HG03025 (cell line): Measurements from ENCODE around the gene NBEAL2.

ENCODE experiments used
- ATAC-seq: cut with Tn5 transposase; IDR thresholded peaks from one replicate; pipeline ENCODE4 v1.9.1; 2021; ENCODE audit warnings: mild to moderate bottlenecking, moderate library complexity; ENCODE audit not compliant: unreplicated experiment, low FRiP score

Gene NBEAL2

DNA sequence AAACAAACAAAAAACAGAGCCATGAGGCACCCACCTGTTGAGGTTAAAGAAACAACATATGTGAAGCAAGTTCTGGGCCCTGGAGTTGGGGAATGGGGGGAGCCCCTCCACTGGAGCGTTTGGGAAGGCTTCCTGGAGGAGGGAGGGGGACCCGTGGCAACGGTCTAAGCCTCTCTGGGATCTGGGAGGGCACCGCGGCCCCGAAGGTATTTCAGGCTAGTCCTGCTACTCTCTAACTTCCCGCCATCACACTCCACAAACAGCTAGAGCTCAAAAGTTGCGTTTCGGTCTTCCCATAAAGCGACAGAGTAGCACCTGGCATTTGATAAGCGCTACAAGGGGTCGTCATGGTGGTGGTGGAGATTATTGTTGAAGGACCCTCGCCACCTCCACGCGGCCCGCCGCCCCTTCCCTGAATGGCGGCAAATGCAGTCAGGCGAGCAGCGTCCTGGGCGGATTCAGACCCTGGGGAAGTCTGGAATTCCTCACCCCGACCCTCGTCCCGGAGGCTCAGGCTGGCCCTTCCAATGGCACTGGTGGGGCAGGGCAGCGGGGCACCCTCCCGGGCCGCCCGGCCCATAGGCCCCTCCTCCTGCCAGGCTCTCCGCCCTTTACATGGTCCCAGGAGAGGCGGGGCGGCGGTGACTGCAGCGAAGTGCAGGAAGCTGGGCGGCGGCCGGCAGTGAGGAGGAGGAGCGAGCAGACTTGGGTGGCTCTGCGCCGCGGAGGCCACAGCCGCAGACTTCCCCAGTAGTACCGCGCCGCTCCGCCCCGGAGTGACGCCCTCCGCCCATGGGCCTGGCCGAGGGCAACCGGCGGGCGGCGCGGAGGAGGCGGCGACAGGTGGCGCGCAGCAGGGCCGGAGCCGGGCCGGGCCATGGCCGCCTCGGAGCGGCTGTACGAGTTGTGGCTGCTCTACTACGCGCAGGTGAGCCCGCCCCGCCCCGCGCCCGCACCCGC lies at the start of gene NBEAL2:
NBEAL2 (plus strand) TSS at position 682 of the 960 bp plus-strand sequence; CDS start at position 878, 196 bp downstream.
- peak; percentile 56 for ATAC-seq

DNA sequence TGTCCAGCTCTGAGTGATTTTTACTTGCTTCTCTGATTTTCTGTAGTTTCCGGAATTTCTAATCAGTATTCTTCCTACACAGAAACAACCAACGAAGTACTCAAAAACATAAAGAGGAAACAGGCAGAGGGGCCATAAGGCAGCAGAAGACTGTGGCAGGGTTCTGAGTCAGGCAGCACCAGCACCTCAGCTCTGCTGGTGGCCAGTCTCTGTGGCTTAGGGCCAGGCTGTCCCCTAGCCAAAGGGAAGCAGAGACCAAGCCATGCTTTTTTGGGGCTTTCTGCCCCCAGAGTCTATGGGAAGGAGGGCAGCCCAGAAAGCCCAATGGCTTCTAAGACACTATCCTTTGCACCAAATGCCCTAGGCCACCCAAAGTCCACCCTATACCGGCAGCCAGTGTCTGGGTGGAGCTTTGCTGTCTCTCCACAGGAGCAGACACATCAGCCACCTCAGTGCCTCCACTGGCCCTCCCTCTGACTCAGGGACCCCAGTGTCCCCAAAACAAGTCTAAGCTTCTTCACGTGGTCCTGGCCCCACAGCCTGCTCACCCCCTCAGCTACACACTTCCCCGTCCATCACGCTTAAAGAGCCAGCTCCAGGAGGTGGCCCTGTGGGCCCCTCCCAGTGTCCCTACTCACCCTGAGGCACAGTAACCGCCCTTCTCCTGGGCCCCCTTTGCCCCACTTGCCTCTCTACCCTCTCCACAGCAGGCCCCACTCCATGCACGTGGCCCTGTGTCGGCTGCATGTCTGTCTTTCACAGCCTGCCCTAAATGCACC lies 49.1 kb upstream of the NBEAL2 start:
- ATAC-seq: no peak

GRCh38 chr3:46930945-46931403 lies 48.5 kb upstream of the NBEAL2 start:
- ATAC-seq: no peak

- no peak for ATAC-seq
These were observed 47.7 kb upstream of the NBEAL2 start for GRCh38 chr3:46931631-46932331.

DNA sequence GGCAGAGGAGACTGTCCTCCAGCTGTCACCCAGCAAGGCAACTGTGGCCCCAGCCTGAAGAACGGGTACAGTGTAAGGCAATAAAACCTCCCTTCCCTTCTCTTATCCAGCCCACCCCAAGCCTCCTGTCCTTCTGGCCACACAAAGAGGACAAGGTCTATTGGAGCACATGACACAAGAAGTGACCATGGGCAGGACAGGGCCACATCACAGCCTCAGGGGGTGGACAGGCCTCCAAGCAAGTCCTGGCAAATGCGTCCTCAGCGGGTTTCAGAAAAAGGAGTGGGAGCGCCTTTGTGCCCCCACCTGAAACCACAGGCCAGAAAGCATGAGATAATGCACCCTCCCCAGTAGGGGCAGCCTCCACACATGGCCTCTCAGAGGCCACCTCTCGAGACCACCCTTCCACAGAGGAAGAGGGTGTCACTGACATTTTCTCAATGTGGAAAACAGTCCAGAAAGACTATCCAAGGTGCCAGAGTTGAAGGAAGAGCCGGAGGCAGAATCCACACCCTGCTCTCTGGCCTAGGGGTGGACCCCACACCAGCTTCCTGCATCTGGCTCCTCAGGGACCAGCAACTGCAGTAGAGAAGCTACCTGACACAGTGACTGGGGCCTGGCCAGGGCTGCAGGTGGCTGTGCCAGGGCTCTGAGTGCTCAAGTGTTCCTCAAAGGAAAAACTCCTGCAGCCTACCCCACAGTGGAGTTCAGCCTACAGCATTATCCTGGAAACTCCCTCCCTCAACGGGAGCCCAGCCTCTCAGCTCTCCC lies 46.8 kb upstream of the NBEAL2 start:
- no peak for ATAC-seq

DNA sequence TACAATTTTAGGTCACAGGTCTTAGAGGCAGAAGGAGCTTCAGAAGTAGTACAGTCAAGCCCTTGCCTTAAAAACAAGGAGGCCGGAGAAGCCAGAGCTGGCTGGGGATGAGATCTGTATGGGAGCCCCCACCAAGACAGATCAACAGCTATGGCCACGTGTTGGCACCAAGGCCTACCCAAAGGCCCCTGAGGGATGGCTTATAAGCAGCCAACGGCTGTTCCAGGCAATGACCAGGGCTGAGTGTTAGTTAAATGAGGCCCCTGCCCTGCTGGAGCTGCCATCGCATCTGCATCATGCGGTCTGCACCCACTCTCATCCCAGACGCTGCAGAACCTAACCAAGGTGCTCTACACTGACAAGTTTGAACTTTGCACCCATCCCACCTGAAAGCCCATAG lies 46.2 kb upstream of the NBEAL2 start:
- ATAC-seq: no peak

DNA sequence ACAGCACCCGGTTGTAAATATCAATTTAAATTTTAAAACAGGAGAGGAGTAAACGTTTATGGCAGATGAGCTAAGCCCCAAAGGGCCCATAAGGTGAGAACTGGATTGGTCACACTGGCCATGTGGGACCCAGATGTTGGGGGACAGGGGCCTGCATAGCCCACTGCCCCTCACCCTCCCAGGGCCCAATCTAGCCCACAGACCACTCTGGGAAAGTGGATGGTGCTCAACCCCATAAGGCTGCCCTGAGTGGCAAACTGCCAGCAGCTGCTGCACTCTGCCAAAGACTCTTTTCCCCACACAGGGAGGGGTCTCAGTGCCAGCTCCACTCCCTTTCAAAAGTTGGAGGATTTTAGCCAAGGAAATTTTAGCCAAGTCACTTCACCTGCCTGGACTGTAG lies 45.4 kb upstream of the NBEAL2 start:
- ATAC-seq: no peak

DNA sequence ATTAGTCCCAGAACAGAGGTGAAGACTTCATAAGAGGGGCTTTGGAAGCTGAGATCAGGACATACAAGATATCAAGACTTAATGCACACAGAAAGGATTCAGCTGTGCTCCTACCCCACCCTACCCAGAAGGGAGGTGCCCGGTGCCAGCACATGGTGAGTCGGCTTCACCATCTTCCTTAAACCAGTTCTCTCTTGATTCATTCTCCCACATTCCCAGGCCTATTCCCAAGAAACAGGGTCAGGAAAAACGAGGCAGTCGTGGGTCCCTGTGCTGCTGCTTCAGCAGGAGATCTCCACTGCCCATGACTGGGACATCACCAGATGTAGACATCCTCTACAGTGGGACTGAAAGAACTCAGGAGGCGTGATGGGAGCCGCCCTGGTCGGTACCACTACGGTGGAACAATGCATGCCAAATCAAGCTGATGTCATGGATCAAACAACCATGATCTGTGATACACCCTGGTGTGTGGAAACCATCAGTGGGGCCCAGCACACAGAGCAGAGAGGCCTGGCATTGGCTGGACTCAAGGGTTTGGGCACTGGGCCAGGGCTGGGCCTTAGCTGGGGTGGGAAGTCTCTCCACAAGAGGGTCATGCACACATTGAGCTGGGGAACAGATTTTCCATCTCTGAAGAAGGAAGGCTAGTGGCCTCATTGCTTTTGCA lies 44.8 kb upstream of the NBEAL2 start:
- ATAC-seq: no peak

DNA sequence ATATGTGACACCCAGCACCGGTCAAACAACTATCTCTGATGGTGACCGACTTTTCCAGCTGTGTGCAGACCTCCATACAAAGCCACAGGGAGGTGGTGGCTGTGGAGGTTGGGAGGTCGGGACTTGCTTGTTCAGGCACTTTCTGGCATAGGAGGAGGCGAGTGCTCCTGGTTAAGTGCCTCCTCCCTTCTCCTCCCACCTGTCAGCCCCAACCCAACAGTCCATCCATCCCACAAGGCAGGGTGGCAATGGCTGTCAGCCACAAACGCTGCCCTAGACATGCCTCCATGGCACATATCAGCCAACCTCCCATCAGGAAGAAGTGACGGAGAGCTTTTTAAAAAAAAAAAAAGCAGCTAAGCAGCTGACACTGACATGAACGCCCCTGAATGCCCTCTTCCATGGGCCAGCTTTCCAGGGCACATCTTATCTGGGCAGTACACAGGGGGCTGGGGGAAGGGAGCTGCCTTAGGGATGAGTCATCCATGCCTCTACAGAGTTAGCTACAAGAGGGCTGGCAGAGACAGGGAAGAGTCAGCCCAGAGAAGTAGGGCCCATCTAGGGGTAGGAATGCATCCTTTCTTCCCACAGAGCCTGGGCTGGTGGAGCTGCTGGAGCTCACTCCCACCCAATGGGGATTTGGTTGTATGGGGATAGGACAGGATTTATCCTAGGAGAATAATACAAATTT lies 44.2 kb upstream of the NBEAL2 start:
- no peak for ATAC-seq

- no peak for ATAC-seq
These were observed 43.4 kb upstream of the NBEAL2 start for GRCh38 chr3:46935989-46936558.

GRCh38 chr3:46936733-46937250 lies 42.7 kb upstream of the NBEAL2 start:
- ATAC-seq: no peak

DNA sequence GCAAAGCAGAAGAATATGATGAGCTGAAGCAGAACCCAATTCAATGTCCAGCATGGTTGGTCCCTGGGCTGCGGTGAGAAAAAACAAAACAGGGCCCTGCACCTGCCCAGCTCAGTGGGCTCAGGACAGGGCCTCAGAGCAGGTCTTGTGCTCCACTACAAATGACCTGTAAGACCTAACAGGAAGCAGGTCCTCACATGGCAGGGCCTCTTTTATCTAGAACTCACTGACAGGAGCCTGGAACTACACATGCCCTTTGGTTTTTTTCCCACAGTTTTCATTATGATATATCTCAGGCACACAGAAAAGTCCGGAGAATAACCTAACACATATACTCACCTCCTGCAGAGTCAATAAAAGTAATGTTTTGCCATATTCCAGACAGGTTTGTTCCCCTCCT lies 41.3 kb upstream of the NBEAL2 start:
- no peak for ATAC-seq

GRCh38 chr3:46939578-46940445 lies 39.7 kb upstream of the NBEAL2 start:
- no peak for ATAC-seq

GRCh38 chr3:46942076-46942475 lies 37.4 kb upstream of the NBEAL2 start:
- ATAC-seq: no peak

GRCh38 chr3:46942481-46943236 lies 36.8 kb upstream of the NBEAL2 start:
- no peak for ATAC-seq
